Neuronal stem cell (in vitro differentiated cells): ENCODE data around the gene RBM12.
A peak's percentile ranks its signal among the peaks of the same experiment; 100 is the strongest.

ENCODE experiments used
- DNase-seq: peaks from one replicate; pipeline ENCODE4 v3.0.0-alpha.2; 2013; ENCODE audit warnings: low spot score
- H2AFZ ChIP-seq: one replicate; pipeline ENCODE4 v1.6.1; 2013; ENCODE audit warnings: mild to moderate bottlenecking, low read length, inconsistent platforms
- H2AK5ac ChIP-seq: 2 replicates; pipeline ENCODE4 v1.6.1; 2013; ENCODE audit warnings: low read depth, mild to moderate bottlenecking, inconsistent platforms, low read length, moderate library complexity, mixed read lengths
- H2BK120ac ChIP-seq: 2 replicates; pipeline ENCODE4 v1.6.1; 2013; ENCODE audit warnings: low read depth, mild to moderate bottlenecking, inconsistent platforms, low read length, moderate library complexity, mixed read lengths
- H2BK12ac ChIP-seq: one replicate; pipeline ENCODE4 v1.6.1; 2013; ENCODE audit warnings: low read length, inconsistent platforms
- H2BK15ac ChIP-seq: 2 replicates; pipeline ENCODE4 v1.6.1; 2013; ENCODE audit warnings: mild to moderate bottlenecking, low read length, inconsistent platforms, mixed read lengths
- H2BK5ac ChIP-seq: one replicate; pipeline ENCODE4 v1.6.1; 2013; ENCODE audit warnings: inconsistent platforms, mild to moderate bottlenecking, low read length, moderate library complexity
- H3K14ac ChIP-seq: one replicate; pipeline ENCODE4 v1.6.1; 2013; ENCODE audit warnings: low read length, inconsistent platforms
- H3K18ac ChIP-seq: 2 replicates; pipeline ENCODE4 v1.6.1; 2013; ENCODE audit warnings: low read length, inconsistent platforms
- H3K23ac ChIP-seq: 2 replicates; pipeline ENCODE4 v1.6.1; 2013; ENCODE audit warnings: low read depth, mild to moderate bottlenecking, mixed read lengths, low read length, inconsistent platforms; ENCODE audit not compliant: poor library complexity
- H3K27ac ChIP-seq: replicated peaks from 3 replicates; pipeline ENCODE4 v1.5.1; 2013; ENCODE audit warnings: low read length, inconsistent platforms
- H3K27me3 ChIP-seq, 3 experiments: 2 replicates each; pipeline ENCODE4 v1.6.1; 2013; ENCODE audit warnings: low read length in 3 of 3, mild to moderate bottlenecking in 2 of 3, inconsistent platforms in 1 of 3, low read depth in 1 of 3, mixed read lengths in 1 of 3, moderate library complexity in 1 of 3; ENCODE audit not compliant: control insufficient read depth in 3 of 3, insufficient read depth in 3 of 3
- H3K36me3 ChIP-seq, 2 donors: replicated peaks in 1 of 2; 2 replicates each; pipeline ENCODE4 v1.6.1; 2013; ENCODE audit warnings: low read length in 2 of 2; ENCODE audit not compliant: control insufficient read depth in 2 of 2, insufficient read depth in 2 of 2
- H3K4ac ChIP-seq: 2 replicates; pipeline ENCODE4 v1.6.1; 2013; ENCODE audit warnings: inconsistent platforms, mild to moderate bottlenecking, low read length, moderate library complexity
- H3K4me1 ChIP-seq, 2 donors: 1 replicate in 1 of 2; 2 replicates in 1 of 2; pipeline ENCODE4 v1.6.1; 2013; ENCODE audit warnings: low read length in 2 of 2, low read depth in 1 of 2; ENCODE audit not compliant: control insufficient read depth in 2 of 2, insufficient read depth in 1 of 2
- H3K4me2 ChIP-seq: one replicate; pipeline ENCODE4 v1.6.1; 2013; ENCODE audit warnings: mild to moderate bottlenecking, low read length, inconsistent platforms; ENCODE audit not compliant: insufficient read depth, poor library complexity, severe bottlenecking
- H3K4me3 ChIP-seq, 2 donors: 2 replicates each; pipeline ENCODE4 v1.5.1; 2013; ENCODE audit warnings: low read length in 2 of 2, mild to moderate bottlenecking in 2 of 2, inconsistent platforms in 1 of 2, moderate library complexity in 1 of 2
- H3K79me1 ChIP-seq: one replicate; pipeline ENCODE4 v1.6.1; 2013; ENCODE audit warnings: low read depth, mild to moderate bottlenecking, inconsistent platforms, low read length, moderate library complexity
- H3K9ac ChIP-seq: one replicate; pipeline ENCODE4 v1.6.1; 2013; ENCODE audit warnings: mild to moderate bottlenecking, low read depth, low read length, inconsistent platforms; ENCODE audit not compliant: poor library complexity
- H3K9me3 ChIP-seq, 2 donors: replicated peaks in 1 of 2; 2 replicates each; pipeline versions ENCODE3 to v1.6.1; 2013; ENCODE audit warnings: low read length in 2 of 2, mild to moderate bottlenecking in 2 of 2, inconsistent platforms in 1 of 2, low read depth in 1 of 2, mixed read lengths in 1 of 2, moderate library complexity in 1 of 2; ENCODE audit not compliant: control insufficient read depth in 2 of 2, insufficient read depth in 1 of 2
- H4K8ac ChIP-seq: one replicate; pipeline ENCODE4 v1.6.1; 2013; ENCODE audit warnings: low read depth, mild to moderate bottlenecking, inconsistent platforms, low read length, moderate library complexity
- H4K91ac ChIP-seq: one replicate; pipeline ENCODE4 v1.6.1; 2013; ENCODE audit warnings: low read length, low read depth, mild to moderate bottlenecking, inconsistent platforms; ENCODE audit not compliant: poor library complexity
- WGBS, 2 donors: extraction: QIAGEN DNeasy Blood & Tissue Kit; methylation state at CpG; one replicate each; pipeline ENCODE4 v1.1.7; 2013; ENCODE audit warnings: missing lambda C conversion rate in 2 of 2, mixed read lengths in 1 of 2; ENCODE audit not compliant: insufficient read length in 2 of 2, insufficient replicate concordance in 1 of 2; ENCODE audit errors: extremely low coverage in 2 of 2; 5-methylcytosine and 5-hydroxymethylcytosine counted together

Gene RBM12

DNA sequence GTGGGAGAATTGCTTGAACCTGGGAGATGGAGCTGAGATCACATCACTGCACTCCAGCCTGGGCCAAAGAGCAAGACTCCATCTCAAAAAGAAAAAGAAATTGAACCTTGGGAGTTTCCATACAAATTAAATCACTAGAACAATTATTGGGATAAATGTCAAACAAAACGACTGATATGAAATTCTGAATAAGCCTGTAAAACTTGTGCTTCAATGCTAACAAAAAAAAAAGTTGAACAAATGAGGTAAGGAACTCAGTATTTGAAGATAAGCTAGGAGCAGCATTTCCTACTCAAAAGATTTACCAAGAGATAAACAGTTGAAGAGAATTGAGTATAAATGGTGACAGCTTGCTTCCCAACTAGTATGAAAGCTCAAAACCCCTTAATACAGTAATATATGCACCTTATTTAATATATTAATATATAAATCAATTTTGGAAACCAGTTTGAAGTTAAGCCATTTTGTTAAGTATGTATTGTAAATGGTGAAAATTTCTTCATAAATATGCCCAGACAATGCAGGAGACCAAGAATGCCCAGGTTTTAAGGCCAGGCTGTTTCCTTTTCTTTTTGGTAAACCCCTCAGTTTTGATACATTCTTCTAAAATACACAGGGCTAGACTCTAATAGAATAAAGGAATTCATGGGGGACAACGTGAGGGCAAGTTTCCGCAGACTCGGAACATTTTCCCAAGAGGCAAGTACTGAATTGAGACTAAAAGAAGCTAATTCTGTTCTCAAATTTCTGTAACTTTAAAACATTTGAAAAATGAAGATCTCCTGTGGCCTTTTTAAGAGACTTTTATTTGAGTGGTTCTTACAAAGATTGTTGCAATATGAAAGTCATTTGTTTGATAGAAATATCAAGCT is 38.4 kb upstream of the RBM12 start:
- WGBS, 2 donors, result no CpG with 5 or more reads among the region's 4 CpGs
- H3K36me3 ChIP-seq, result peaks cover 16 to 77% of the 10 kb centered on the region in 2 donors

DNA sequence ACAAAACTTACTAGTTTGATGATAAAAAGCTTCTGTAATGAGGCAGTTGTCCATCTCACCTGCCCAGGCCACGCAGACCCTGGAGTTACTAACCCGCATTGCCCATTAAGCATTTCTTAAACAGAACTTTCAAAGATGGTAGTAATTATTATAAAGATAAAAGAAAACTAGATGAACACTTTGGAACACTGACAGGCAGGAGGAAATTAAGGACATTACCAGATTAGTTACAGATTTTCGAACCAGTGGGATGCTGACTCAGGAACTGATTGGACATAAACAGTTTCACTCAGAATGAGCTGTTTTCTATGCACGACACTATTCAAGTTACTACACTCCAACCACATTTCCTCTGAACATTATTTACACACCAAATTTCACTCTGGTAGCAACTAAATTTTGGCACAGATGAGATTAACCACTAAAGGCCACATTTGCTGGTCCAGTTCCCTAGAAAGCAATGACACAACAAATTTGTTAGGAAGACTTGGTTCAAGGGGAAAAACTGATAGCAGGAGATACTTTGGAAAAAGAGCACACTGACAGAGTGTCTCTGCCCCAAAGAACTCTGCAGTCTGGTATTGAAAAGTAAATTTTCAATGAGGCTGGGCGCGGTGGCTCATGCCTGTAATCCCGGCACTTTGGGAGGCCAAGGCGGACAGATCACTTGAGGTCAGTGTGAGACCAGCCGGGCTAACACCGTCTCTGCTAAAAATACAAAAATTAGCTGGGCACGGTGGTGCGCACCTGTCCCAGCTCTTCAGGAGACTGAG is 37.5 kb upstream of the RBM12 start:
- no peaks in the 10 kb centered on the region for H3K9me3 ChIP-seq
- peaks cover 16 to 69% of the 10 kb centered on the region in 2 donors for H3K36me3 ChIP-seq
- H3K79me1 ChIP-seq, result peaks cover 8% of the 10 kb centered on the region
- WGBS, 2 donors, result no CpG with 5 or more reads among the region's 12 CpGs
- no peak overlapping the region for H2BK15ac ChIP-seq
- H3K23ac ChIP-seq, result no peak overlapping the region
- peaks cover 5 to 9% of the 10 kb centered on the region in 2 donors for H3K4me1 ChIP-seq
- H2AK5ac ChIP-seq, result no peak overlapping the region
- H2BK5ac ChIP-seq, result no peak overlapping the region
- H3K4ac ChIP-seq, result no peak overlapping the region
- no peaks in the 10 kb centered on the region for H3K27me3 ChIP-seq
- no peak overlapping the region for H4K8ac ChIP-seq
- H3K18ac ChIP-seq, result no peak overlapping the region
- no peak overlapping the region for H3K14ac ChIP-seq
- no peak overlapping the region for H2BK12ac ChIP-seq
- no peak overlapping the region for H3K27ac ChIP-seq
- no peak for DNase-seq
- no peak overlapping the region for H4K91ac ChIP-seq
- no peak overlapping the region for H3K4me2 ChIP-seq
- no peak overlapping the region for H3K4me3 ChIP-seq
- H3K9ac ChIP-seq, result no peak overlapping the region
- no peak overlapping the region for H2BK120ac ChIP-seq
- no peak overlapping the region for H2AFZ ChIP-seq

More for the DNA sequence above, 38.4 kb upstream of the RBM12 start:
- H3K4me2 ChIP-seq, result no peak overlapping the region
- H3K18ac ChIP-seq, result no peak overlapping the region
- peaks cover 5% of the 10 kb centered on the region for H3K79me1 ChIP-seq
- no peaks in the 10 kb centered on the region for H3K9me3 ChIP-seq
- no peak overlapping the region for H2AFZ ChIP-seq
- H4K8ac ChIP-seq, result no peak overlapping the region
- H3K4me3 ChIP-seq, result no peak overlapping the region
- no peak overlapping the region for H2BK5ac ChIP-seq
- no peak overlapping the region for H2AK5ac ChIP-seq
- no peak overlapping the region for H2BK120ac ChIP-seq
- no peak overlapping the region for H2BK12ac ChIP-seq
- no peak for DNase-seq
- no peak overlapping the region for H3K9ac ChIP-seq
- H3K27me3 ChIP-seq, result no peaks in the 10 kb centered on the region
- H3K4ac ChIP-seq, result no peak overlapping the region
- no peak overlapping the region for H4K91ac ChIP-seq
- H3K4me1 ChIP-seq, result peaks cover 4 to 5% of the 10 kb centered on the region in 2 donors
- no peak overlapping the region for H3K23ac ChIP-seq
- H2BK15ac ChIP-seq, result no peak overlapping the region
- no peak overlapping the region for H3K14ac ChIP-seq
- H3K27ac ChIP-seq, result no peak overlapping the region

GRCh38 chr20:35700625-35701148 is 36.0 kb upstream of the RBM12 start:
- Histone ChIP-seq H2BK5ac (no peak overlapping the region), H2BK12ac (no peak overlapping the region), H3K23ac (no peak overlapping the region), H2BK120ac (no peak overlapping the region), H3K36me3 (peaks cover 10 to 57% of the 10 kb centered on the region in 2 donors), H3K4me2 (no peak overlapping the region), H3K27ac (no peak overlapping the region), H3K9me3 (no peaks in the 10 kb centered on the region), H2BK15ac (no peak overlapping the region), H3K9ac (no peak overlapping the region), H4K8ac (no peak overlapping the region), H2AK5ac (no peak overlapping the region), H3K4me1 (peaks cover 5 to 9% of the 10 kb centered on the region in 2 donors), H3K4ac (no peak overlapping the region), H2AFZ (no peak overlapping the region), H4K91ac (no peak overlapping the region), H3K79me1 (peaks cover 8% of the 10 kb centered on the region), H3K14ac (no peak overlapping the region), H3K4me3 (peak overlapping the region in 1 of 2 donors; percentile 88), H3K27me3 (no peaks in the 10 kb centered on the region), H3K18ac (no peak overlapping the region)
- WGBS, 2 donors, result no CpG with 5 or more reads among the region's 7 CpGs
- DNase-seq, result no peak
